GM12875 (cell line): ENCODE data around the gene RANBP1.

ENCODE experiments used
- H3K4me3 ChIP-seq: one replicate; pipeline ENCODE4 v1.5.1; 2011; ENCODE audit warnings: low read depth, low read length, control low read depth
- TF ChIP-seq, protein P1 (sequence below): IDR thresholded peaks from 2 replicates; pipeline ENCODE4 v1.5.1; 2011; ENCODE audit warnings: low read depth, mild to moderate bottlenecking, control low read depth, inconsistent platforms, low read length, moderate library complexity, borderline replicate concordance; ENCODE audit not compliant: insufficient read depth

The RANBP1 gene

DNA sequence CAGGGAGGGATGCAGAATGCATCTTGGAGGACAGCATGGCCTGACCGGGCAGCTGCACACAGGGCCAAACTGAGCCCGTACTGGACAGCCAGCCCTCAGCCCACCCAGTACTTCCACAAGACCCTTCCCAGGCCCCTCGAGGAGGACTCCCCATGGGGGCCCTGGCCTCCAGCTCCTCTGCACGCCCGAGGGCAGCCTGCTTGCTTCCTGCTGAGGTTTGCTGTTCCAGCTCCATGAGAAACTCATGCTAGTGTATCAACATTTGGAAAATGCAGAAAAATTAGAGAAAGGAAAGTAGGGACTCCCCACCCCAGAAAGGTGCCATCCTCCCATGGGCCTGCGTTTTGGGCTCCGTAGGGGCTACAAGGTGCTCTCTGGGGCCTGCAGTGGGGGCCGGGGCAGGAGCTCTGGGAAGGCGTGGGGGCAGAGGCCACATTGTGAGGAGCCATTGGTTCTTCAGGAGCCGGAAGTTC lies 56.3 kb downstream of the RANBP1 start:
- TF ChIP-seq, protein P1, sequence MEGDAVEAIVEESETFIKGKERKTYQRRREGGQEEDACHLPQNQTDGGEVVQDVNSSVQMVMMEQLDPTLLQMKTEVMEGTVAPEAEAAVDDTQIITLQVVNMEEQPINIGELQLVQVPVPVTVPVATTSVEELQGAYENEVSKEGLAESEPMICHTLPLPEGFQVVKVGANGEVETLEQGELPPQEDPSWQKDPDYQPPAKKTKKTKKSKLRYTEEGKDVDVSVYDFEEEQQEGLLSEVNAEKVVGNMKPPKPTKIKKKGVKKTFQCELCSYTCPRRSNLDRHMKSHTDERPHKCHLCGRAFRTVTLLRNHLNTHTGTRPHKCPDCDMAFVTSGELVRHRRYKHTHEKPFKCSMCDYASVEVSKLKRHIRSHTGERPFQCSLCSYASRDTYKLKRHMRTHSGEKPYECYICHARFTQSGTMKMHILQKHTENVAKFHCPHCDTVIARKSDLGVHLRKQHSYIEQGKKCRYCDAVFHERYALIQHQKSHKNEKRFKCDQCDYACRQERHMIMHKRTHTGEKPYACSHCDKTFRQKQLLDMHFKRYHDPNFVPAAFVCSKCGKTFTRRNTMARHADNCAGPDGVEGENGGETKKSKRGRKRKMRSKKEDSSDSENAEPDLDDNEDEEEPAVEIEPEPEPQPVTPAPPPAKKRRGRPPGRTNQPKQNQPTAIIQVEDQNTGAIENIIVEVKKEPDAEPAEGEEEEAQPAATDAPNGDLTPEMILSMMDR, result no peak
- H3K4me3 ChIP-seq, result no peak overlapping the region

DNA sequence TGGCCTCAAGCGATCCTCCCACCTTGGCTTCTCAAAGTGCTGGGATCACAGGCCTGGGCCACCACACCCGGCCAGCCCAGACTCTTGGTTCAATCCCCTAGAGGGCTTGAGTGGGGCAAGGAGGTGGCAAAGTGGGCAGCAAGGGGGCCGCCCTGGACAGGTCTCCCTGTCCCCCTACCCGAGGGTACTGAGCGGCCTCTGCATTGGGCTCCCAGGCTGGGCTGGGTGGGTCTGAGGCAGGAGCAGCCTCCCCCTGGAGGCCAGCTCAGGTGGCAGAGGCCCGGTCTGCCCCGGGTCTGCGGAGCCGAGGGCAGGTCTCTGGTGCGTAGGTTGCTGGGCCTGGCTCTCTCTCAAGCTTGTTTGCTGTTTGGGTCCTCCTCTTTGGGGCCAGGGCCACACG lies 57.3 kb downstream of the RANBP1 start:
- TF ChIP-seq, protein P1, result no peak

DNA sequence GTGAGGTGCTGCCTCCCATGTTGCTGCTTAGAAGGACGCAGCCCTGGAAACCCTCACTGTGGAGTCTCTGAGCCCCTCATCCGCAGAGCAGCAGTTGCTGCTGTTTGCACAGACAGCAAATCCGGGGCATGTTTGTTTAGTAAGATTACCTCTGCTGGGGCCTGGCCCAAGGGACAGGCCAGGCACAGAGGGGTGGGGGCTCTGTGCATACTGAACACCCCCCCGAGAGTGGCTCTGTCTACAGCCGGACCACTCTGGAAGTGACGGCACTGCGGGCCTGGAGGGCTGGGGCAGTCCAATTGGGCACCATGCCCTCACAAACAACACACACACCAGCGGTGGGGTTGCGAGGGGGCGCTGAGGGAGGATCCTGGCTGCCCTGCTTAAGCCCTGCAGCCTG lies 57.9 kb downstream of the RANBP1 start:
- TF ChIP-seq, protein P1, result no peak
- H3K4me3 ChIP-seq, result no peak overlapping the region

More for the DNA sequence above, 57.3 kb downstream of the RANBP1 start:
- H3K4me3 ChIP-seq, result no peak overlapping the region

DNA sequence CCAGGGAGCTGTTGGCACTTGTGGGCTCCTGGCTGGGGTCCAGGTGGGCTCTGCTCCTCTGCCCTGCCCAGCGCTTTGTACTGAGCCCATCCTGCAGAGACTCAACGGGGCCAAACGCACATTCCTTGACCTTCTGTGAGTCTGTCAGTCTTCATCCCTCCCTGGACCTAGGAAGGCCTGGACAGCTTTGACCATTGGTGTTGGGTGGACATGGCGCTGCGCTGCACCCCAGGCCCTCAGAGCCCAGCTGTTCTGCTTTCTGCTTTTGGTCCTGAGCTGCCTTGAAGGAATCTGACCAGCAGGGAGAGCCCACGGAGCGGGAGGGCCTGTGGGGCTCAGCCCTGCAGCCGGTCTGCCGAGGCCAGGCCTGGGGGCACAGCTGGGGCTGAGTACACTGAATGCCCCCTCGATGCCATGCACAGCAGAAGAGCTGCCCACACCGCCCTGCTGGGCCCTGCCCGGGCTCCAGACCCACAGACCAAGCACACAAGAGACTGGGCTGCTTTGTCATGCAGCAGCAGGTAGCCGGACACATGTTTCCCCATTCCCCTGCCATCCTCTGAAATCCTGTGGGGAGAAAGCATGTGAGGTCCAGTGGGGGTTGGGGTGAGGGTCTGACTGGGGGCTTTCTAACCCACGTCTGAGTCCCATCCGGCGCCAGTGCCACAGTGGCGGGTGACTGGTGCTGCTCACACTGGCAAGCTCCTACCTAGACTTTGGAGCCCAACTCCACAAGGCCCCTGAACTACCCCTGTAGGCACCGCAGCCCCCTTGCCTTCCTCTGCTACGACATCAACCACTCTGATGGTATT lies 59.1 kb downstream of the RANBP1 start:
- H3K4me3 ChIP-seq, result no peak overlapping the region
- TF ChIP-seq, protein P1, result 0 out of 2 replicates have a peak, but pooled peaks have one; percentile 22

DNA sequence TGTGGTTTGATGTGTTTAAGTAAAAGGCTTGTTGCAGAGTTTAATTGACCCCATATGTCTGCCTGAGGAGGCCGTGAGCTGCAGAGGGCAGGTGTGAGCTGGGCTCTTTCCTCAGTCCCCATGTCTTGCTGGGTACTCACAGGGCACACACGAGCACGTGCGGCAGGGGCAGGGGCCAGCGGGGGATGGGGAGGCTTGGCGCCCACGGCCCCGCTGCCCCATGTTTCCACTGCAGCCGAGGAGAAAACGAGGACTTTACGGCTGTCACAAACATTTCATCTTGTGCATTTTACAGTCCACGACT lies 59.6 kb downstream of the RANBP1 start:
- no peak overlapping the region for H3K4me3 ChIP-seq
- TF ChIP-seq, protein P1, result no peak

DNA sequence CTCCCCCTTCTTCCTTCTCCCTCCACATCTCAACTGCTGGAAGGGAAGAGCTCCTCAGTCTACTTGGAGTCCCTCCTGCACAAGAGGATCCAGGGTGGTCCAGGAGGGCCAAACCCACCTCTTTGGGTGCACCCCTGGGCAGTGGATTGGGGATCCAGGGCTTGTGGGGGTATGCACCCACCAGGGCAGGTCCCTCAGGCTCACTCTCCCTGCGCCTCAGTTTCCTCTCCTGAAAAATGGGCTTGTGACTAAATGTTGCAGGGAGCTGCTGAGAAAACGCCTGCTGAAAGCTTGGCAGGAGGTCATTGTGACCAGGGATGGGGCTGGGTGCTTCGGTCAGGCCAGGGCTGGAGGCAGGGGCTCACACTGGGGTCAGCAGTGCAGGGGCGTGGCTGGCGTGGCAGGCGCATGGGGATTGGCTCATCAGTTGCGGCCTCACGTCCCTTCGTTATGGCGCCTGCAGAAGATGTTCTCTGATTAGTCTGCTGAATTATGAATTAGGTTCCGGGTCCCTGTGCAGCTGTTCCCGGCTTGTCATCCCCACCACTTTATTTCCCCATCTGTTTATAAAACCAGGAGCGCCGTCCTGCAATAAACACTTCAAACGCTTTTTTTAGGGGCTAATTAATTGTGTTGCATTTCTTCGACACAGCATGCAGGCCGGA lies 60.6 kb downstream of the RANBP1 start:
- H3K4me3 ChIP-seq, result no peak overlapping the region
- TF ChIP-seq, protein P1, result no peak
